CD4-positive, alpha-beta T cell treated with Interleukin-4 for 1 hour (primary cell): ENCODE data around the gene DPF1.

Source experiments
- DNase-seq, 2 donors: peaks; one replicate each; pipeline ENCODE4 v3.0.0-alpha.2; 2020 to 2022

Gene DPF1

GRCh38 chr19:38195237-38195636, 28.8 kb downstream of the DPF1 start:
- no peak for DNase-seq

GRCh38 chr19:38194061-38194701, 29.8 kb downstream of the DPF1 start:
- DNase-seq = no peak

GRCh38 chr19:38193445-38193844, 30.6 kb downstream of the DPF1 start:
- DNase-seq = no peak

- DNase-seq = no peak
Measured at GRCh38 chr19:38191747-38192146, 32.3 kb downstream of the DPF1 start.

- no peak for DNase-seq
Measured at GRCh38 chr19:38190793-38191192, 33.2 kb downstream of the DPF1 start.

GRCh38 chr19:38190061-38190460, 34.0 kb downstream of the DPF1 start:
- no peak for DNase-seq

GRCh38 chr19:38185562-38185961, 38.5 kb downstream of the DPF1 start:
- no peak for DNase-seq

- DNase-seq = no peak
Measured at GRCh38 chr19:38184815-38185214, 39.2 kb downstream of the DPF1 start.

GRCh38 chr19:38183251-38183897, 40.6 kb downstream of the DPF1 start:
- no peak for DNase-seq

GRCh38 chr19:38182536-38183210, 41.3 kb downstream of the DPF1 start:
- no peak for DNase-seq

GRCh38 chr19:38180071-38180470, 44.0 kb downstream of the DPF1 start:
- DNase-seq = no peak

- no peak for DNase-seq
Measured at GRCh38 chr19:38175422-38175821, 48.6 kb downstream of the DPF1 start.

- DNase-seq = no peak
Measured at GRCh38 chr19:38173291-38174041, 50.6 kb downstream of the DPF1 start.

GRCh38 chr19:38172001-38172400, 52.0 kb downstream of the DPF1 start:
- no peak for DNase-seq

- DNase-seq = no peak
Measured at GRCh38 chr19:38170334-38170733, 53.7 kb downstream of the DPF1 start.

GRCh38 chr19:38168637-38169036, 55.4 kb downstream of the DPF1 start:
- no peak for DNase-seq

GRCh38 chr19:38165335-38165734, 58.7 kb downstream of the DPF1 start:
- no peak for DNase-seq

GRCh38 chr19:38164526-38164925, 59.5 kb downstream of the DPF1 start:
- no peak for DNase-seq

- no peak for DNase-seq
Measured at GRCh38 chr19:38163419-38164290, 60.4 kb downstream of the DPF1 start.

- no peak for DNase-seq
Measured at GRCh38 chr19:38162632-38163031, 61.4 kb downstream of the DPF1 start.

GRCh38 chr19:38162094-38162493, 61.9 kb downstream of the DPF1 start:
- no peak for DNase-seq
